Lung microvascular endothelial cell (primary cell): ENCODE results near the gene YY1. TPM values are rescaled to one million over a fixed set of nuclear protein-coding genes. Genes with fewer than 3 reads are reported as not detected.
A peak's percentile ranks its signal among the peaks of the same experiment; 100 is the strongest.
"Not testable (repeated sequence)": the region's sequence is repeated elsewhere in the genome, so short reads cannot be mapped to it uniquely, and the experiment has no call there.

Experiments
- DNase-seq, 2 donors: peaks; one replicate each; pipeline versions ENCODE4 v3.0.0 to v3.0.0-alpha.2; 2010; ENCODE audit warnings: low read depth in 2 of 2
- total RNA-seq: library from RNA; depleted of rRNA; stranded (reverse); fragments of >200 nt; gene quantifications from 2 replicates; pipeline ENCODE4 v1.2.1, GENCODE V29; 2014

The YY1 gene
- total RNA-seq = 31.6 and 39.3 TPM in 2 replicates

- peak; percentile 99 for DNase-seq
Measured at GRCh38 chr14:100238419-100239210, at the start of gene YY1. Gene YY1, plus strand, starts transcription at chr14:100239144. Its CDS starts 101 bp downstream, at chr14:100239245.

- no peak for DNase-seq
Measured at GRCh38 chr14:100190126-100190525, 48.8 kb upstream of the YY1 start.

- no peak for DNase-seq
Measured at GRCh38 chr14:100191584-100192249, 47.2 kb upstream of the YY1 start.

- DNase-seq = no peak
Measured at GRCh38 chr14:100192250-100192671, 46.7 kb upstream of the YY1 start.

GRCh38 chr14:100192672-100193416 is 46.1 kb upstream of the YY1 start:
- DNase-seq = peak; percentile 96 to 98

- DNase-seq = no peak
Measured at GRCh38 chr14:100193417-100194357, 45.3 kb upstream of the YY1 start.

- no peak for DNase-seq
Measured at GRCh38 chr14:100199240-100199860, 39.6 kb upstream of the YY1 start.

GRCh38 chr14:100200311-100200710 is 38.6 kb upstream of the YY1 start:
- DNase-seq = no peak

- DNase-seq = peak in 1 of 2 donors; percentile 58
Measured at GRCh38 chr14:100201701-100202100, 37.2 kb upstream of the YY1 start.

GRCh38 chr14:100202712-100203111 is 36.2 kb upstream of the YY1 start:
- DNase-seq = no peak

GRCh38 chr14:100203146-100203545 is 35.8 kb upstream of the YY1 start:
- DNase-seq = no peak

GRCh38 chr14:100203962-100204834 is 34.7 kb upstream of the YY1 start:
- no peak for DNase-seq

- DNase-seq = not testable (repeated sequence)
Measured at GRCh38 chr14:100204835-100205167, 34.1 kb upstream of the YY1 start.

GRCh38 chr14:100207588-100207987 is 31.4 kb upstream of the YY1 start:
- DNase-seq = not testable (repeated sequence)

GRCh38 chr14:100208136-100208535 is 30.8 kb upstream of the YY1 start:
- not testable (repeated sequence) for DNase-seq

- no peak for DNase-seq
Measured at GRCh38 chr14:100211366-100211765, 27.6 kb upstream of the YY1 start.

GRCh38 chr14:100211893-100212292 is 27.1 kb upstream of the YY1 start:
- DNase-seq = no peak

GRCh38 chr14:100212476-100213333 is 26.2 kb upstream of the YY1 start:
- DNase-seq = no peak

- DNase-seq = no peak
Measured at GRCh38 chr14:100213587-100213955, 25.4 kb upstream of the YY1 start.
